ENCODE data around the gene VPS26B.

DNA sequence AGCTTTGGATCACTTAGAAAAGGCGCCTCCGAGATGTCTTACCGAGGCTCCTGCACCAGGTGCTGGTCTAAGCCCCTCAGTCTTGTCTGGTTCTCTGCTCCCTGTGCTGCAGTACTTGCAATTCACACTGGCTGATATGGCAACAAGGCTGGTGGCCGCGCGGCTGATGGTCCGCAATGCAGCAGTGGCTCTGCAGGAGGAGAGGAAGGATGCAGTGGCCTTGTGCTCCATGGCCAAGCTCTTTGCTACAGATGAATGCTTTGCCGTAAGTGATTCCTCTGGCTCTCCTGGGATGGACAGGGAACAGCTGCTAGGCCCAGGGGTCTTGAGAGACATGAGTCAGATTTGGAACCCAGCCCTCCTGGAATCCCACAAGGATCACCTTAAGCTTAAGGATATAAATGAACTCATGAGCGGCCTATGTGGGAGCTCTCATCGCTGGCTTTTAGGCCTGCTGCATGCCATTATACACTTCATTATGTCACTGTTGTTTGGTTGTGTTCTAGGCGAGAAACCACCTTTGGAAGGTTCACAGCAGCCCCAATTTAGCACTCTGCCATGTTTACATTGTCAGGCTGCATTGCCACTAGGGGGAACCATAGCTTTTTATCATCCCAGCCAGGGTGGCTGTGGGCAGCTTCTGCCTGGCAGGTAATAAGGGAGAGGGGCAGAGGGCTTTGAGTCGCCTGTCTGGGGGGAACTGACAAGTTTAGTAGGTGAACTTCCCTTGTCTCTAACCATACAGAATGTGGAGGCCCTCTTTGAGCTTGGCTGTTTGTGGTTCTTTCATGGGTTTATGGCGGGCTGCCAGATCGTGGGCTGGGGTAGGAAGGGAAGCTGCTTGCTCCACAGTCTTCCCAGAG lies 37.4 kb downstream of the VPS26B start:
- TF ChIP-seq POLR2A (IDR thresholded peaks at IDR 0.05; ENCODE audit: low read depth), result no peak
- TF ChIP-seq POLR2AphosphoS5 (IDR thresholded peaks at IDR 0.05), result no peak
- TF ChIP-seq, protein P1, sequence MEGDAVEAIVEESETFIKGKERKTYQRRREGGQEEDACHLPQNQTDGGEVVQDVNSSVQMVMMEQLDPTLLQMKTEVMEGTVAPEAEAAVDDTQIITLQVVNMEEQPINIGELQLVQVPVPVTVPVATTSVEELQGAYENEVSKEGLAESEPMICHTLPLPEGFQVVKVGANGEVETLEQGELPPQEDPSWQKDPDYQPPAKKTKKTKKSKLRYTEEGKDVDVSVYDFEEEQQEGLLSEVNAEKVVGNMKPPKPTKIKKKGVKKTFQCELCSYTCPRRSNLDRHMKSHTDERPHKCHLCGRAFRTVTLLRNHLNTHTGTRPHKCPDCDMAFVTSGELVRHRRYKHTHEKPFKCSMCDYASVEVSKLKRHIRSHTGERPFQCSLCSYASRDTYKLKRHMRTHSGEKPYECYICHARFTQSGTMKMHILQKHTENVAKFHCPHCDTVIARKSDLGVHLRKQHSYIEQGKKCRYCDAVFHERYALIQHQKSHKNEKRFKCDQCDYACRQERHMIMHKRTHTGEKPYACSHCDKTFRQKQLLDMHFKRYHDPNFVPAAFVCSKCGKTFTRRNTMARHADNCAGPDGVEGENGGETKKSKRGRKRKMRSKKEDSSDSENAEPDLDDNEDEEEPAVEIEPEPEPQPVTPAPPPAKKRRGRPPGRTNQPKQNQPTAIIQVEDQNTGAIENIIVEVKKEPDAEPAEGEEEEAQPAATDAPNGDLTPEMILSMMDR (IDR thresholded peaks at IDR 0.05), result peak in 1 of 3 experiments; percentile 45
